Measurements from ENCODE around the gene CIRBP.

The CIRBP gene

DNA sequence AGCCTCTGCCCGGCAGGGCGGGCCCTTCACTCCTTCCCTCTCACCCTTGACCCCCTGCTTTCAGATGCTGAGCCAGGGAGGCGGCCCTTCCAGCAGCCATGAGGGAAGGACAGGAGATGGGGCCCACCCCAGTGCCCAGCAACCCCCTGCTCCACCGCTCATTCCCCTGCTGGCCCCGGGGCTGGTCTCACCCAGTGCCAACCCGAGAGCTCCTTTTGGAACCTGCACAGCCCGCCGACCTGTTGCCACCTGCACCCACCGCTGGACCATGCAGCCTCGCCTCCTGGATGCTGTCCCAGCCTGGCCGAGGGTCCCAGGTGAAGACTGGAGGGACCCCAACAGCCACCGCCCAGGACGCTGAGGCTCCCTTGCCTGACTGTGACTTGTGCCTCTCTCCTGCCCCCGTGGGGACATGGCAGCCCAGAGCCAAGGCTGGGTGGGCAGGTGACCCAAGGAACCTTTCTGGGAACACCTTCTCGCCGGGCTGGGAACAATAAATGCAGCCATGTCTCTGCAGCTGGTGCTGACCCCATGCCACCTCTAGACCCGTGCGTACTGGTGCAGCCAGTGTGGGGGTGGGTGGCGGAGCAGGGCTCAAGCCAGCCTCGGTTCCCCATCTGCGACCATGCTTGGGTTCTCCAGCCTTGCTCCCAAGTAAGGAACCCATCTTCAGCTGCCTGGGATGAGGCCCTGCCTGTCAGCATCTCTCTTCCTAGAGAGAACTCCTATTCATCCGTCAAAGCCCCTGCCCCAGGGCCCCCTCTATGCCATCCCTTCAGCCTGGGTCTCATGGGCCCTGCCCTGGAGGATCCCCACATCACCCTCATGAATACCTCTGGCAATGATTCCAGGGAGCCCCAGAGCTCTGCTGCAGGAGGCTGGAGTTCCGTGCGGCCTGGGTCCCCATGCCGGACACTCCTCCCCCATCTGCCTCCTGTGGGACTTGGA is 9.9 kb downstream of the CIRBP start:
- no peak for DNase-seq (ENCODE audit: low read depth in 1 of 2, low spot score in 1 of 2)

DNA sequence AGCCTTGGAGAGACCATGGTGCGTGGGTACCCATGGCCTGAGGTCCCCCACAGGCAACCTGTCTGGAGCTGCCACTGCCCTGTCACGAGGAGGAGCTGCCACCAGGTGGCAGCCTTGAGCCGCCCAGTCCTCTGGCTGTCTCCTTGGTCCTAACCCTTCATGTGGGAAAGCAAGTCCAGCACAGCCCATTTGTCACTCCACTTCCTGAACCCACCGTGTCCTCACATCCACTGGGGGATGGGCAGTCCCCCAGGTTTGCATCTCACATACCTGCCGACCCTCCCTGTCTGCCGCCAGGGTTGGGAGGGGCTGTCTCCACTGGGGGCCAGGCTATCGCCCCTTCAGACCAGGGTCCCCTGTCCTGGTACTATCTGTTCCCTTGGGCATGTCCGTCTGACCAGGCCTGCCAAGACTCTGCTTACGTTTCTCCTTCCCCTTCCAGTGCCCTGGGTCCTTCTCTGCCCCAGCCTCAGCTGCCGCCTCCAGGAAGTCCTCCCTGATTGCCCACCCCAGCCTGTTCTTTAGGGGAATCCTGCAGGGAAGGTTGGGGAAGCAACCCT is 10.7 kb downstream of the CIRBP start:
- peak; percentile 55 to 67 for DNase-seq (ENCODE audit: low read depth in 1 of 2, low spot score in 1 of 2)

DNA sequence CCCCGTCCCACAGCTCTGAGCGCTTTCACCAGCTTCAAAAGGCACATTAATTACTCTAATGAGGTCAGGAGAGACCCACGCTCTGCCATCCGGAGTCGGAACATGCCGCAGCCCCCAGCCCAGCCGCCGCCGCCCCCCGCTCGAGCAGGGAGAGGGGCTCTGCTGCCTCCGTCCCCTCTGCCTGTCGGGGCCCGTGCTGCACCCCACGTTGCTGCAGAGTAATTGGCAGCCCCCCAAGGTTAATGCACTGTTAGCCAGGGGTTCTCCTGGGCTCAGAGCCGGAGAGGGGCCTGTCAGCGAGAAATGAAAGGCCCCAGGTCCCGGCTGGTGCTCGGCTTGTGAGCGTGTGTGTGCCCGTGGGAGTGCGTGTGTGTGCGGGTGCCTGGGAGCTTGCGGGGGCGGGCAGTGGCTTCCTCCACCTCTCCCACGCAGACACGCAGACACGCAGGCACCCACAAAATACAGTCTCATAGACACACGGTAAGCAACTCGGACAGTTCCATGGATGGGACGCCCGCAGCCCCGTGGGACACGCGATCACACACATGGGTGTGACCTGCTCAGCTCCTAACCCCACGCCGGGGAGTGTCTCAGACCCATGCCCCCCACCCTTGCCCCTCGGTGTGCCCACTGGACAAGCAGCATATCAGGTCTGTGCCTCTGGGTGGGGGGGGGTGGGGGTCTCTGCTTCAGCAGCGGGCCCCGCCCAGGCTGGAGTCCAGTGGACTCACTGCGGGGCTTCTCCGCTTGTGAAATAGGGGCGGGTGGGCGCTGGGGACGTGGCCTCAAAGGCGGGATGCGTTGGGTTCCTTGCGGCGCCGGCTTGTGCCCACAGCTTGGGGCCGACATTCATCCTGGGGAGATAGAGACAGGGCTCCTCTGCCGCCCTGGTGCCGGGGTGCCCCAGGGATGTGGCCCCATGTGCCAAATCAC is 11.8 kb downstream of the CIRBP start:
- no peak for DNase-seq (ENCODE audit: low read depth in 1 of 2, low spot score in 1 of 2)

DNA sequence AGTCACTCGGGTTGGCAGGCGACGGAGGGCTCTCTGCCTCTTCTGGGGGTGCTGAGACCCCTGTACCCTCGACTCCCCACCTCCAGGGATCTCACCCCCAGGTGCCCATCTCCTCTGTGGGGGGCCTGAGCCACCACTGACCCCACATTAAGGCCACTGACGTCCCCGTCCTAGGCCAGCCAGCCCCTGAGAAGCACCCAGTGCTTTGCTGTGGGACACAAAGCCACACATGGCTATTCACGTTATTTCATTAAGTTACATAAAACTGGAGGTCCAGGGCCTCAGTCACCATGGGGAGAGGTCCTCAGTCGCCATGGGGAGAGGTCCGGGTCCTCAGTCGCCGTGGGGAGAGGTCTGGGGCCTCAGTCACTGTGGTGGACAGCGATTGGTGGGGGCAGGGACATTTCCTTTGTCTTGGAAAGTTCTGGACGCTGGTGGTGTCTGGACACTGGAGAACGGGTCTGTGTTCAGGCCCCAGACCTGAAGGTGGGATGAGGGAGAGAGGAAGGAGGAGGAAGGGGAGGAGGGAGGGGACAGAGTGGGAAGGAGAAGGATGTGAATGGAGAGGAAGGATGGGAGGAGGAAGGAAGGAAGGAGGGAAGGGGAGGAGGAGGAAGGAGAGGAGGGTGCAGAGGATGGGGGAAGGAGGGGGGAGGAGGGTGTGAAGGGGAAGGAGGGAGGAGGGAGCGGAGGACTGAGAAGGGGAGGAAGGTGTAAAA is 12.6 kb downstream of the CIRBP start:
- DNase-seq (ENCODE audit: low read depth in 1 of 2, low spot score in 1 of 2) = no peak

DNA sequence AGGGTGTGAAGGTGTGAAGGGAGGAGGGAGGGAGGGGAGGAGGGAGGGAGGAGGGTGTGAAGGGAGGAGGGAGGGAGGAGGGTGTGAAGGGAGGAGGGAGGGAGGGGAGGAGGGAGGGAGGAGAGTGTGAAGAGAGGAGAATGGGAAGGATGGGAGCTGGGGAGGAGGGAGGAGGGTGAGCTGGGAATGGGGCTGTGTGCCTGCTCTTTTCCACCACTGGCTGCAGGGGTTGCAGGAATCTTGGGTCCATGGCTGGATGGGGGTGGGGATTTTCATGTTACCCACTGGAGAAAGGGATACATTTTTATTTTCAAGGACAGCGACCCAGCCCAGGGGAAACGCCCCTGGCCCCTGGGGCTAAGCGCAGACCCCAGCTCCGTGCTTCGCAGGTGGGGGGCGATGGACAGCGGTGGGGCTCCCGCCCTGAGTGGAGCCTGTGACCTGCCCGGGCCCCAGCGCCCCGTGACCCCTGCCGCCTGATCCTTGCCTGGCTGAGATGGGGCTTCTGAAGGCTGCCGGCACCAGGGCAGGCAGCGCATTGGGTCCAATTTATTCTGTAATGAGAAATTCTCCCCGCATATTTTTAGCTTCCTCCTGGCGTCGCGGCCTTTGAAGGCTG is 13.6 kb downstream of the CIRBP start:
- no peak for DNase-seq (ENCODE audit: low read depth in 1 of 2, low spot score in 1 of 2)

DNA sequence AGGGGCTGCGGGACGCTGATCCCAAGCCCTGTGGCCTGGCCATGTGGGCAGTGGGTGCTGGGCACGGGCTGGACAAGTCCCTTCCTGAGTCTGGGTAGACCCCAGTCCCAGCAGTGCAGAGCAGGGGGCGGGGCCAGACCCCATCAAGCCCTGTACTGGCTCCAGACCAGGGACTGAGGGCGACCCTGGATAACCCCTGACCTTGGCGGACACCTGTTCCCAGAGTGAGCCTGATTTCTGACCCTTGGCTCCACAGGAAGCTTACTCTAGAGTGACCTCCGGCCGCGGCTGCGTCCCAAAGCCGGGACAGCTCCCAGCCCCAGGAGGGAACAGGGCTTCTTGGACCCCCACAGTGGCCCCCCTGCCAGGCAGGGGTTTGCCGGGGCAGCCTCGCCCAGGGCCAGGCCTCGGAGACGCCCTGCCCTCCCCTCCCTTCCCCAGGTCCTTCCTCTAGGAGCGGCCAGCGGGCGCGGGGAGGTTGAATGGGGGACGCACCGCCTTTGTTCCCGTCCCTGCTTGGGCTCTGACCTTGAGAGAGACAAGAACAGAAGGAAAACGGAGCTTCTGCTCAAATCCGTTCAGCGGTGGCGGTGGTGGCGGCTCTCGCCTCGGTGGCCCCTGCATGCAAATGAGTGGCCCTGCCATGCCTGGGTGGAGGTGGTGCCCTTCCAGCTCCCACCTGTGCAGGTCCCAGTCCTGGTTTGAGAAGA is 14.2 kb downstream of the CIRBP start:
- DNase-seq (ENCODE audit: low read depth in 1 of 2, low spot score in 1 of 2) = no peak

DNA sequence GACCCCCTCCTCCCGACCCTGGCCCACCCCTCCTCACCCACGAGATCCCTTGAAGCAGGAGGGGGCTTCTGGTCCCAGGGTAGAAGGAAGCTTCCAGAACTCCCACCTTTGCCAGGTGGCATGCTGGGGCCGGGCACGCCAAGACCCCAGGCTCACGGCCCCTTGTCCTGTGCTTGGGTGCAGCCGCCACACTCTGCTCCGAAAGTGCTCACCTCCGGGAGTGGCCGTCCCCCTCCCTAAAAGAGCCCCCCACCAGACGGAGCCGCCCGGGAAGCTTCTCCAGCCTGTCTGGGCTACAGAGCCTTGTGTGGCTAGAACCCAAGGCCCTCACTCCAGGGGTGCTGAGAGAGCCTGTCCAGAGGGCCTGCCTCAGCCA is 14.8 kb downstream of the CIRBP start:
- no peak for DNase-seq (ENCODE audit: low read depth in 1 of 2, low spot score in 1 of 2)

DNA sequence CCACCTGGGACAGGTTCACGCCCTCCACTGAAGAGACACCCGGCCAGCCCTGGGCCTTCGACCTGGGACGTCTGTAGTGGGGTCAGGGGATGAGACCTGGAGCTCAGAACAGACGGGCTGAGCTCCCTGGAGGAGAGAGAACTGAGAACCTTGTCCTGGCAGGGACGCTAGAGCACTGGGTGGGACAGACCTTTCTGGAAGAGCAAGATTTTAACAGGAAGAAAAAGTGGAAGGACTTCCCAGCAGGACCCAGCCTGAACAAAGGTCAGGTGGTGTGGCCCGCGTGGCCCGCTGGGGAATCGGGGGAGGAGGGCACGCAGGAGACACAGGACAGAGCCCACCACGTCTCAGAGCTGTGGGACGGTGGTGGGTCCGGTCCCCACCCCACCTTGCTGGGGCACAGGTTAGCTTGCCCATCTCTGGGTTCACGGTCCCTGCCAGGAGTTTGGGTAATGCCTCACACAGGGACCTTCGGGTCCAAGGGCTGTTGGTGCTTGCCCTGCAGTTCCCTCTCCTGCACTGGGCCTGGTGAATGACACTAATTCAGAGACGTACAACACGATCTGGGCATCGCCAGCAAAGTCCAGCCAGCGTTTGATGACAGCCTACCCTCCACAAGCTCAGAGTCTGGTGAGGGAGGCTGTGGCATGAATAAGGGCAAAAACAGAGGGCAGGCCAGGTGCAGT is 15.3 kb downstream of the CIRBP start:
- no peak for DNase-seq (ENCODE audit: low read depth in 1 of 2, low spot score in 1 of 2)

DNA sequence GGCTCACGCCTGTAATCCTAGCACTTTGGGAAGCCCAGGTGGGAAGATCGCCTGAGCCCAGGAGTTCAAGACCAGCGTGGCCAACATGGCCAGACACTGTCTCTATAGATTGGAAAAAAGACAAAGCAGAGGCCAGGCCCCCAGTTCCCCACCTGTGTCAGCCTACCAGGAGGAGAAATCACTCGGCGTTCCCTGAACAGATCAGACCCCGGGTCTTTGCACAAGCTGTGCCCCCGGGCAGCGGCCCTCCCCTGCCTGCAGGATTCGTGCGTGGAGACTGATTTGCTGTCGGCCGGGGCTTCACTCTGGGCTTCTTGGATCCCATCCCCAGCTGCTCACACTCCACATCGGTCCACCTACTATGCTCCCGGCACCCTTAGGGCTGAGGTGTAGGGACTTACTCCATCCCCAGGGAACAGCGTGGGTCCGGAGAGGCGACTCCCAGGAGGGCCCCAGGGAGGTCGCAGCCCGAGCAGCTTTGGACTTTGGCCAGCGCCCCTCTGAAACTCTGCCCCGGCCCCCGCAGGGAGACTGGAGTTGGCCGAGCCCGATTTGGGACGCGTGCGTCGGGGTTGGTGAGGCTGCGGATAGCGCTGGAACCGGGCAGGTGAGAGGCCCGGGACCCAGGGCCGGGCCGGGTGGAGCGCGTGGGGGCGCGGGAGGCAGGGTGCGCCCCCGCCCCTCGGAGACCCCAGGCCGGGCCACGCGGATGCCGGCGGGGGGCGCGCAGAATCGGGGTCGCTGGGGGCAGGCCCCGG is 16.0 kb downstream of the CIRBP start:
- no peak for DNase-seq (ENCODE audit: low read depth in 1 of 2, low spot score in 1 of 2)

DNA sequence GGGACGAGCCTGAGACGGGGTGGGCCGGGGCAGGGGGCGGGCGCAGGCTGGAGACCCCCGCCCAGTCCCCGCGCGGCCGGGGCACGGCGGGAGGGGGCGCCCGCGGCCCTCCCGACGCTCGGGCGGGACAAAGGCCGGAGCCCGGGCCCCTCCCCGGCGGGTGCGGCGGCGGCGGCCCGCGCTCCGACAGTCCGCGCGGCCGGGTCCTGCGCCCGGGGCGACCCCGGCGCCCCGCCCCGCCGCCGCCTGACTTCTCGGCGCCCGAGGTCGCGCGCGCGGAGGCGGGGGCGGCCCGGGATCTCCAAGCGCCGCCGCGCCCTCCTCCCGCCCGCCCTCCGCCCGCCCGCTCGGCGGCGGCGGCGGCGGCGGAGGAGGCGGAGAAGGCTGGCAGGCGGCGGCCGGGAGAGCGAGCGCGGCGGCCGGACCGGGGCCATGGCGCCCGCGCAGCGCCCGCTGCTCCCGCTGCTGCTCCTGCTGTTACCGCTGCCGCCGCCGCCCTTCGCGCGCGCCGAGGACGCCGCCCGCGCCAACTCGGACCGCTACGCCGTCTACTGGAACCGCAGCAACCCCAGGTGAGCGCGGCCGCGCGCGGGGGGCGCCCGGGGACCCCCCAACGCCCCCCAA is 16.7 kb downstream of the CIRBP start, which contains the start of gene EFNA2:
Gene EFNA2 (plus strand): TSS at position 137 of the 624 bp plus-strand sequence. CDS start 296 bp downstream, at position 433.
- no peak for DNase-seq (ENCODE audit: low read depth in 1 of 2, low spot score in 1 of 2)

DNA sequence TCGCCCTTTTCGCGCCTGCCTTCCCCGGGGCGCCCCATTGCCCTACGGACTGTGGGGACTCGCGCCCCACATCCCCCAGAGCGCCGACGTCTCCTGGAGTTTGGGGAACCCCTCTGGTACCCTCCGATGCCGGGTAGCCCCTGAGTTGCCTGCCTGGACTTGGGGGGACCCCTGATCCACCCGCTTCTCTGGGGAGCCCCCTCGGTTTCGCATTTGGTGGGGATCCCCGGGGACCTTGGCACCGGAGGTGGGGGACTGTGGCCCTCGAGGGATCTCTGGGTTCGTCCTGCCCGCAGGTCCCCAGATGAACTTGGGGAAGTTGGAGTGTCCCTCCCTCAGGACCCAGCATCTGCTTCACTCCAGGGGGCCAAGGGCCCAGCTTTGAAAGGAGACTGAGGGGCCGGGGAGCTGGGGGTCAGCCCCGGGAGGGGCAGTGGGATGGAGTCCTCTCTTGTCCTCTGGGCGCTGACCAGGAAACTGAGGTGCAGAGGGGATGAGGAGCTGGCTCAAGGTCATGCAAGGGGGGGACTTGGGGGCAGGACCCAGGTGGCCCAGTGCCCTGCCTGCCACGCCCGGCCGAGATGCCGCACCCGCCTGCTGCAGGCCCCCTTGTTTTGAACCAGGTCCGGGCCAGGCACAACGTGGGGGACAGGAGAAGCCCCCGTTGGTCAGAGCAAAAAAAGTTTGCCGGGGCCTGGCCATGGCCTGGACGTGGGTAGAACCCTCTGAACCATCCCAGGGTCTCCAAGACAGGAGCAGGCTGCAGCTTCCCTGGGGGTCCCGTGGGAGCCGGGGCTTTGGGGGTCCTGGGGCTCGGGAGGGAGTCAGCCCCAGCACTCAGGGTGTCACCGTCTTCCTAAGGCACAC is 17.6 kb downstream of the CIRBP start:
- DNase-seq (ENCODE audit: low read depth in 1 of 2, low spot score in 1 of 2) = no peak

DNA sequence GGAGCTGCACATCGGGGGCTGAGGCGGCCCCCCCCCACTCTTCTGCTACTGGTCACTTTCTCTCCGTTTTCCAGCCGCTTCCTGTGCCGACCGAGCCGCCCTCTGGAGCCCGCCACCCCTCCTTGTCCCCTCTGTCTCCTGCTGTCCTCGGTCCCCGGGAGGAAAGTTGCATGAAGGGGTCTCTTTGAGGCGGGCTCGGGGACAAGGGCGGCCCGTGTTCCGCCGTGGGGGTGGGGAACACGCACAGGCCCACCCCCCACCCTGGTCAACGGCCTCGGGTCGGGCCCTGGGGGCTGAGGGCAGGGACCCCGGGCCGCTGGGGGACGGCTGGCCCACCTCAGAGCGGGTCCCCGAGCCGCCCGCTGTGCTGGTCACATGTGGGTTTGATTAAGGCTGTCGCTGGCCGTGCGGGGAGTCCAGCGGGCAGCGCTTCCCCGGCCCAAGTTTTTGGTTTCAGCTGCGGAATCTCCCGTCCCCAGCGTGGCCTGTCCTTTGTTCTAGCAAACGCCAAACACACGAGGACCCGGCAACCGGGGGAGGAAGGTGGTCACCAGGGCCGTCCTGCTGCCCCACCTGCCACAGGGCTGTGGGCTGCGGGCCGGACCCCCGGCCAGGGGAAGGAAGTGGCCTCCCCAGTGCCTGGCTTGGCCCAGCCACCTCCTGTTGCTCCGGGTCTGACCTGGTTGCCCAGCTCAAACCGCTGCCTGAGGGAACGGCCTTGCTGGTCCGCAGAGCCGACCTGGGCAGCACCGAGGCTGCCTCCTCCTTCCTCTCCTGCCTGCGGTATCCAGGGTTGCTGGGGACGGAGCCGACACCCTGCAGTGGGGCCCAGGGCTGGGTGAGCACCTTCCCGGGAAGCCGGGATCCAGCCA is 18.5 kb downstream of the CIRBP start:
- DNase-seq (ENCODE audit: low read depth in 1 of 2, low spot score in 1 of 2) = no peak

DNA sequence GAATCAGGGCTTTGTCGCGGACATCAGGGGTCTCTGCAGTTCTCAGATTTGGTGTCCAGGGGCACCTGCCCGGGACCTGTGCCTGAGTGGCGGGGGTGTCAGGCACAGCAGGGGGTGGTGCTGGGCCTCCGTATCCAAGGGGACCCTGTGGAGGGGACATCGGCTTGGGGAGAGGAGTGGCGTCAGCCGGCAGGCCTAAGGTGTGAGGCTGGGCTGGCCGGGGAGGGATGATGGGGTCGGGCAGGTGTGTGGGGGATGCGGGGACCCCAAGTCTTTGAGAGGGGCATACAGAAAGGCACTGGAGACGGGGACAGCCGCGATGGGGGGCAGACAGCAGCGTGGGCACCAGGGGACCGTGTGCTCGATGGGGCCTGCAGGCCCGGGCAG is 19.1 kb downstream of the CIRBP start:
- DNase-seq (ENCODE audit: low read depth in 1 of 2, low spot score in 1 of 2) = no peak

DNA sequence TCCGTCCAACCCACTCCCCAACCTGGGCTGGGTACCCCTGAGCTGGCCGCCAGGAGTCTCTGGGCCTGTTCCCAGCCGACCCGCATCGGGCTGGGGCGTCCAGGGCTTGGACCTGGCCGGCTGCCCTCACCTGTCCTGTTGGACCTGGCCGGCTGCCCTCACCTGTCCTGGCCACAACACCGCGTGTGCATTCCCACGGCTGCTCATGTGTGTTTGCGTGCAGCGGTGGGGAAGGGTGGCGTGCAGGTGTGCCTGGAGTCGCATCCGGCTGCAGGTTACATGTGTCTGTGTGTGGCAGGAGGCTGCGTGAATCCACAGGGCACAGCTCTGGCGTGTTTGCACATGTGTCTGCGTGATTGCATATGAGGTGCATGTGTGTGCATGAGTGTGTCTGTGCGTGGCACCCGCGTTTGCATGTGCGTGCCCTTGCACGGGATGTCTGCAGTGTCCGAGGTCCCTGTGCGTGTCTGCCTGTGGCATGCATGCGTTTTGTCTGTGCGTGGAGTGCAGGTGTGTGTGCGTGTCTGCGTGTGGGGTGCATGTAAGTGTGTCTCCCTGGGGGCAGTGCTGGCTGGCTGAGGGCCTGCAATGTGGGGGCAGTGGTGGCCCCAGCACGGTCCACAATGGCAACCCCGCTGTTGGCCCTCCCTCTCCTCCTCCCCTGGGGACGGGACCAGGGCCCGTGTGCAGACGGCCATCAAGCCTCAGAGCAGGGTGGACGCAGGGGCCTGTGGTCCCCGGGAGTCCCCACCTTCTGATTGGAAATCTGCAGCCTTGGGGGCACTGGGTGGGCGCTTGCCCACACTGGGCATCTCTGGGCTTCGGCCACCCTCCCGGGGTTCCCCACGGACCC is 19.9 kb downstream of the CIRBP start:
- no peak for DNase-seq (ENCODE audit: low read depth in 1 of 2, low spot score in 1 of 2)

DNA sequence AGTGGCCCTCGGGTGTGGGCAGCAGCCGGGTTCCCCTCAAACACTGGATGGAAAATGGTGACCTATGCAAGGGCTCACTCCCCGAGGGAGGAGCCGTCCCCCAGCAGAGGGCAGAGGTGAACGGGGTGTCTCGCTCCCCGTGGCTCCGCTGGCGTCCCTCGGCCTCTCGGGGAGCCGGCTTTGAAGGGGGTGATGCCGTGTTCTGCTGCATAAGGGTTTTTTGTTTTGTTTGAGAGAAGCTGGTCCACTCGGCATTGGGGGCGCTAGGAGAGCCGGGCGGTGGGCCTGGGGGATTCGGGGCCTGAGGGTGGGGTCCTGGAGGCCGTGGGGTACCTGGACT is 20.5 kb downstream of the CIRBP start:
- no peak for DNase-seq (ENCODE audit: low read depth in 1 of 2, low spot score in 1 of 2)
